ENCODE data around the gene TRAPPC2. TPM values are rescaled to one million over a fixed set of nuclear protein-coding genes. Genes with fewer than 3 reads are reported as not detected.

Gene TRAPPC2
- total and polyA plus RNA-seq, 9 of the 15 experiments (the other 6 are each of a cell fraction or from before 2014, with no cell fraction given), result 10.3 to 30.6 (median 18.6) TPM

GRCh38 chrX:13752141-13752540 lies 17.7 kb upstream of the TRAPPC2 start (continued):
- TF ChIP-seq, protein P1, sequence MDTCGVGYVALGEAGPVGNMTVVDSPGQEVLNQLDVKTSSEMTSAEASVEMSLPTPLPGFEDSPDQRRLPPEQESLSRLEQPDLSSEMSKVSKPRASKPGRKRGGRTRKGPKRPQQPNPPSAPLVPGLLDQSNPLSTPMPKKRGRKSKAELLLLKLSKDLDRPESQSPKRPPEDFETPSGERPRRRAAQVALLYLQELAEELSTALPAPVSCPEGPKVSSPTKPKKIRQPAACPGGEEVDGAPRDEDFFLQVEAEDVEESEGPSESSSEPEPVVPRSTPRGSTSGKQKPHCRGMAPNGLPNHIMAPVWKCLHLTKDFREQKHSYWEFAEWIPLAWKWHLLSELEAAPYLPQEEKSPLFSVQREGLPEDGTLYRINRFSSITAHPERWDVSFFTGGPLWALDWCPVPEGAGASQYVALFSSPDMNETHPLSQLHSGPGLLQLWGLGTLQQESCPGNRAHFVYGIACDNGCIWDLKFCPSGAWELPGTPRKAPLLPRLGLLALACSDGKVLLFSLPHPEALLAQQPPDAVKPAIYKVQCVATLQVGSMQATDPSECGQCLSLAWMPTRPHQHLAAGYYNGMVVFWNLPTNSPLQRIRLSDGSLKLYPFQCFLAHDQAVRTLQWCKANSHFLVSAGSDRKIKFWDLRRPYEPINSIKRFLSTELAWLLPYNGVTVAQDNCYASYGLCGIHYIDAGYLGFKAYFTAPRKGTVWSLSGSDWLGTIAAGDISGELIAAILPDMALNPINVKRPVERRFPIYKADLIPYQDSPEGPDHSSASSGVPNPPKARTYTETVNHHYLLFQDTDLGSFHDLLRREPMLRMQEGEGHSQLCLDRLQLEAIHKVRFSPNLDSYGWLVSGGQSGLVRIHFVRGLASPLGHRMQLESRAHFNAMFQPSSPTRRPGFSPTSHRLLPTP (IDR thresholded peaks at IDR 0.05; ENCODE audit: borderline replicate concordance, extremely low read depth, insufficient read length), result no peak
- TF ChIP-seq PRPF4 (IDR thresholded peaks at IDR 0.05; ENCODE audit: insufficient read depth, low read depth, low read length, poor library complexity, severe bottlenecking) (no peak), CHD2 (IDR thresholded peaks at IDR 0.05; ENCODE audit: low read depth, low read length) (no peak), TFAP4 (CRISPR knock-in tag; IDR thresholded peaks at IDR 0.05; ENCODE audit: borderline replicate concordance) (no peak), ZNF12 (CRISPR knock-in tag; IDR thresholded peaks at IDR 0.05) (no peak)
- TF ChIP-seq, protein P2, sequence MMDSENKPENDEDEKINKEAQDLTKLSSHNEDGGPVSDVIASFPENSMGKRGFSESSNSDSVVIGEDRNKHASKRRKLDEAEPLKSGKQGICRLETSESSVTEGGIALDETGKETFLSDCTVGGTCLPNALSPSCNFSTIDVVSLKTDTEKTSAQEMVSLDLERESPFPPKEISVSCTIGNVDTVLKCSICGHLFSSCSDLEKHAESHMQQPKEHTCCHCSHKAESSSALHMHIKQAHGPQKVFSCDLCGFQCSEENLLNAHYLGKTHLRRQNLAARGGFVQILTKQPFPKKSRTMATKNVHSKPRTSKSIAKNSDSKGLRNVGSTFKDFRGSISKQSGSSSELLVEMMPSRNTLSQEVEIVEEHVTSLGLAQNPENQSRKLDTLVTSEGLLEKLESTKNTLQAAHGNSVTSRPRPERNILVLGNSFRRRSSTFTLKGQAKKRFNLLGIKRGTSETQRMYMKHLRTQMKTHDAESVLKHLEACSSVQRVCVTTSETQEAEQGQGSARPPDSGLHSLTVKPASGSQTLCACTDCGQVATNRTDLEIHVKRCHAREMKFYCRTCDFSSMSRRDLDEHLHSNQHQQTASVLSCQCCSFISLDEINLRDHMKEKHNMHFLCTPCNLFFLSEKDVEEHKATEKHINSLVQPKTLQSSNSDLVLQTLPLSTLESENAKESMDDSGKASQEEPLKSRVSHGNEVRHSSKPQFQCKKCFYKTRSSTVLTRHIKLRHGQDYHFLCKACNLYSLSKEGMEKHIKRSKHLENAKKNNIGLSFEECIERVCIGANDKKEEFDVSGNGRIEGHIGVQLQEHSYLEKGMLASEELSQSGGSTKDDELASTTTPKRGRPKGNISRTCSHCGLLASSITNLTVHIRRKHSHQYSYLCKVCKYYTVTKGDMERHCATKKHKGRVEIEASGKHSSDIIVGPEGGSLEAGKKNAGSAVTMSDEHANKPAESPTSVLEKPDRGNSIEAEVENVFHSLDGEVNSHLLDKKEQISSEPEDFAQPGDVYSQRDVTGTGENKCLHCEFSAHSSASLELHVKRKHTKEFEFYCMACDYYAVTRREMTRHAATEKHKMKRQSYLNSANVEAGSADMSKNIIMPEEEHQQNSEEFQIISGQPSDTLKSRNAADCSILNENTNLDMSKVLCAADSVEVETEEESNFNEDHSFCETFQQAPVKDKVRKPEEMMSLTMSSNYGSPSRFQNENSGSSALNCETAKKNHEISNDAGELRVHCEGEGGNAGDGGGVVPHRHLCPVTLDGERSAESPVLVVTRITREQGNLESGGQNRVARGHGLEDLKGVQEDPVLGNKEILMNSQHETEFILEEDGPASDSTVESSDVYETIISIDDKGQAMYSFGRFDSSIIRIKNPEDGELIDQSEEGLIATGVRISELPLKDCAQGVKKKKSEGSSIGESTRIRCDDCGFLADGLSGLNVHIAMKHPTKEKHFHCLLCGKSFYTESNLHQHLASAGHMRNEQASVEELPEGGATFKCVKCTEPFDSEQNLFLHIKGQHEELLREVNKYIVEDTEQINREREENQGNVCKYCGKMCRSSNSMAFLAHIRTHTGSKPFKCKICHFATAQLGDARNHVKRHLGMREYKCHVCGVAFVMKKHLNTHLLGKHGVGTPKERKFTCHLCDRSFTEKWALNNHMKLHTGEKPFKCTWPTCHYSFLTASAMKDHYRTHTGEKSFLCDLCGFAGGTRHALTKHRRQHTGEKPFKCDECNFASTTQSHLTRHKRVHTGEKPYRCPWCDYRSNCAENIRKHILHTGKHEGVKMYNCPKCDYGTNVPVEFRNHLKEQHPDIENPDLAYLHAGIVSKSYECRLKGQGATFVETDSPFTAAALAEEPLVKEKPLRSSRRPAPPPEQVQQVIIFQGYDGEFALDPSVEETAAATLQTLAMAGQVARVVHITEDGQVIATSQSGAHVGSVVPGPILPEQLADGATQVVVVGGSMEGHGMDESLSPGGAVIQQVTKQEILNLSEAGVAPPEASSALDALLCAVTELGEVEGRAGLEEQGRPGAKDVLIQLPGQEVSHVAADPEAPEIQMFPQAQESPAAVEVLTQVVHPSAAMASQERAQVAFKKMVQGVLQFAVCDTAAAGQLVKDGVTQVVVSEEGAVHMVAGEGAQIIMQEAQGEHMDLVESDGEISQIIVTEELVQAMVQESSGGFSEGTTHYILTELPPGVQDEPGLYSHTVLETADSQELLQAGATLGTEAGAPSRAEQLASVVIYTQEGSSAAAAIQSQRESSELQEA (IDR thresholded peaks at IDR 0.05; ENCODE audit: low read depth), result no peak
- TF ChIP-seq, protein P3, sequence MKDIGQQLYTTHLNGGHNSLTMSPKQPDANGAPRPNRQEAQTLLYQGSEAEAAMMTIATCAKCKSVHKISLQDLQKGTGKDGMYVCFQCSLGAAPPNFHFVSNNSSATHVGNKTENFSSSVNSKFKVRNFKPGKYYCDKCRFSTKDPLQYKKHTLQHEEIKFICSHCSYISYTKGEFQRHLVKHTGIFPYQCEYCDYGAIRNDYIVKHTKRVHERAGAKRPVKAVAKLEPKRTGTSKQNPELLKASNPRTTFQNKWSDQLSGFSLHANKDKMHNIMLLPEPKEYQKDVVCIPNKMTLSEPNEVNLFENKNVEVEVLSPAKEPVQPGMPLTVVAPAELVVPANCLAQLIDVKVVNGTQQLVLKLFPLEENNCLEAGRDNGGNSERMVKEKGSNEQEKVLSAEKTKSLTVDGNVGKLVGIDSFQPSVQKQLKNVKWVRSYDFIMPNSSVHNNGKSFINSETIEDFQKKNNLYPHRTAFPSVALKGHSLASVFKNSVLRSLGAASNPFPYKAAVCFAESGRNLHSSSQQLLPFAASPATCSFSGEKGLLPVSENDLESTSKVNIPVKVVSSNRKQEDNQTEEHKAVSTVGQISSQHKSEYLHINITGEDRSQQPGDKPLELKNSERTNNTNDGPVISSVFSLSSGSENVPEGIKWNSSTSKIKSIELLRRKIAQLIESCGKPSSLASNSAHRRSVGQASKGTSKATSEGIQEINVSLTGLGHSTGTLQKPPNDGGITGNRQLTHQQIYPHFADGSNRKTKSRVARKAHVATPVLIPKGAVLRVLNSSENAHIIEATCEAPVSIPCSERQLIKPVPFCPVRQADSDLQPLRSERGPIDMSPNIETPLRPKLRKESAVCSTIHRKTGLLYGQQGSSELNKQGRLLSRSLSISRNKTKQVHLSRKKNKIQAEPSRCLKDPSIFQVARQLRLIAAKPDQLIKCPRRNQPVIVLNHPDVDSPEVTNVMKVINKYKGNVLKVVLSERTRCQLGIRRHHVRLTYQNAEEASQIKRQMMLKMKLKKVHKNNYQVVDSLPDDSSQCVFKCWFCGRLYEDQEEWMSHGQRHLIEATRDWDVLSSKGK (CRISPR knock-in tag; IDR thresholded peaks at IDR 0.05), result no peak
- TF ChIP-seq, protein P4, sequence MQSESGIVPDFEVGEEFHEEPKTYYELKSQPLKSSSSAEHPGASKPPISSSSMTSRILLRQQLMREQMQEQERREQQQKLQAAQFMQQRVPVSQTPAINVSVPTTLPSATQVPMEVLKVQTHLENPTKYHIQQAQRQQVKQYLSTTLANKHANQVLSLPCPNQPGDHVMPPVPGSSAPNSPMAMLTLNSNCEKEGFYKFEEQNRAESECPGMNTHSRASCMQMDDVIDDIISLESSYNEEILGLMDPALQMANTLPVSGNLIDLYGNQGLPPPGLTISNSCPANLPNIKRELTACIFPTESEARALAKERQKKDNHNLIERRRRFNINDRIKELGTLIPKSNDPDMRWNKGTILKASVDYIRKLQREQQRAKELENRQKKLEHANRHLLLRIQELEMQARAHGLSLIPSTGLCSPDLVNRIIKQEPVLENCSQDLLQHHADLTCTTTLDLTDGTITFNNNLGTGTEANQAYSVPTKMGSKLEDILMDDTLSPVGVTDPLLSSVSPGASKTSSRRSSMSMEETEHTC (IDR thresholded peaks at IDR 0.05), result no peak

Measured in K562 (cell line).